ENCODE results near the gene ELMOD3.

- TF ChIP-seq POLR2AphosphoS5 (IDR thresholded peaks at IDR 0.05) (peak; percentile 46 to 66 (median 58)), CTCF (IDR thresholded peaks at IDR 0.05) (no peak), POLR2A (IDR thresholded peaks at IDR 0.05) (peak; percentile 76)
These were observed 55.4 kb downstream of the ELMOD3 start, which contains the start of gene CAPG for GRCh38 chr2:85409845-85410583.
